Measurements from ENCODE around the gene SH2D4B. TPM values are rescaled to one million over a fixed set of nuclear protein-coding genes. Genes with fewer than 3 reads are reported as not detected.

SH2D4B gene
- total RNA-seq, 2 donors from 2014 or later: 0.13 TPM; not detected in 1

DNA sequence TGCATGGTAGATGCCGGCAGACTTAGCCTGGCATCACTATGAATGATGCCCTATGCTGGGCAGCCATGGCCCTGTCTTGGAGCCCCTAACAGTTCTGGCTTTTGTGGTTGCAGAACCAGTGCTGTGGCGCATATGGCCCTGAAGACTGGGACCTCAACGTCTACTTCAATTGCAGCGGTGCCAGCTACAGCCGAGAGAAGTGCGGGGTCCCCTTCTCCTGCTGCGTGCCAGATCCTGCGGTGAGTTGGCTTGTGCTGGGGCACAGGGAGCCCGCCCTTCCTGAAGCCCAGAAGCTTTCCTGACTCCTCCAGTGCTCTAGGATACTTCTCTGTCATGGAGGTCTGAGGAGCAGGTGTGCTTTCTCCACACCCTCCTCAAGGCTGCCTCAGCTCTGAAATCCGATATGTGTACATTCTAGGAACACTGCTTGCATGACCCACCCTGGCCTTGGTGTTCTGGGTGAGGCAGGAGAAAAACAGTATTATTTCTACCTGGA lies 25.6 kb upstream of the SH2D4B start:
- no peak overlapping the region for H3K27ac Mint-ChIP-seq
- 96 to 98% methylated on average over 9 to 10 of the region's 10 CpGs for WGBS, 2 experiments (ENCODE audit: insufficient coverage in 1 of 2, insufficient read length in 1 of 2)
- TF ChIP-seq, protein P1, sequence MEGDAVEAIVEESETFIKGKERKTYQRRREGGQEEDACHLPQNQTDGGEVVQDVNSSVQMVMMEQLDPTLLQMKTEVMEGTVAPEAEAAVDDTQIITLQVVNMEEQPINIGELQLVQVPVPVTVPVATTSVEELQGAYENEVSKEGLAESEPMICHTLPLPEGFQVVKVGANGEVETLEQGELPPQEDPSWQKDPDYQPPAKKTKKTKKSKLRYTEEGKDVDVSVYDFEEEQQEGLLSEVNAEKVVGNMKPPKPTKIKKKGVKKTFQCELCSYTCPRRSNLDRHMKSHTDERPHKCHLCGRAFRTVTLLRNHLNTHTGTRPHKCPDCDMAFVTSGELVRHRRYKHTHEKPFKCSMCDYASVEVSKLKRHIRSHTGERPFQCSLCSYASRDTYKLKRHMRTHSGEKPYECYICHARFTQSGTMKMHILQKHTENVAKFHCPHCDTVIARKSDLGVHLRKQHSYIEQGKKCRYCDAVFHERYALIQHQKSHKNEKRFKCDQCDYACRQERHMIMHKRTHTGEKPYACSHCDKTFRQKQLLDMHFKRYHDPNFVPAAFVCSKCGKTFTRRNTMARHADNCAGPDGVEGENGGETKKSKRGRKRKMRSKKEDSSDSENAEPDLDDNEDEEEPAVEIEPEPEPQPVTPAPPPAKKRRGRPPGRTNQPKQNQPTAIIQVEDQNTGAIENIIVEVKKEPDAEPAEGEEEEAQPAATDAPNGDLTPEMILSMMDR (conservative IDR thresholded peaks at IDR 0.05): no peak

DNA sequence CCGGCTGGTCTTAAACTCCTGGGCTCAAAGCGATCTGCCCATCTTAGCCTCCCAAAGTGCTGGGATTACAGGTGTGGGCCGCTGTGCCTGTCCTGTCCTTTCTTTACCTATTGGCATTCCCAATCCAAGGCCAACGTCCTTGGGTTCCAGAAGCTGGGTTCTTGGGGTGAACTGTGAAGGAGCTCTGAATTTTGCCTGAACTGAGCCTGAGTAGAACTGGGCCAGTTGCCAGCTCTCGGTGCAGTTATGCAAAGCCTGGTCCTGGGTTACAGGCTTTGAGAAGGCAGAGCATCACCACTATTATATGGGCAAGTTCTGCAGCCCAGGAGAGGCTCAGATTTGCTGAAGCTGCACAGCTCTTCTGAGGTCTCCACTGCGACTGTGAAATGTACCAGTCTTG lies 24.6 kb upstream of the SH2D4B start:
- H3K4me3 ChIP-seq (ENCODE audit: low read length): no peak overlapping the region
- no peak for DNase-seq
- H3K36me3 ChIP-seq (ENCODE audit: control insufficient read depth, insufficient read depth, low read length): peaks cover 94% of the 10 kb centered on the region
- Mint-ChIP-seq H3K27me3 (ENCODE audit: insufficient read depth) (no peaks in the 10 kb centered on the region), H3K4me1 (peaks cover 4% of the 10 kb centered on the region), H3K27ac (no peak overlapping the region), H3K4me3 (no peak overlapping the region), H3K36me3 (ENCODE audit: low read depth) (peaks cover 79% of the 10 kb centered on the region), H3K9me3 (no peaks in the 10 kb centered on the region)
- no peak overlapping the region for H3K9ac ChIP-seq (ENCODE audit: extremely low read depth, low read length, poor library complexity, severe bottlenecking)
- H3K27me3 ChIP-seq (ENCODE audit: control insufficient read depth, insufficient read depth, low read length, poor library complexity, severe bottlenecking): no peaks in the 10 kb centered on the region
- TF ChIP-seq, protein P1 (conservative IDR thresholded peaks at IDR 0.05): no peak
- no peaks in the 10 kb centered on the region for H3K4me1 ChIP-seq (ENCODE audit: control insufficient read depth, insufficient read depth, low read length)
- WGBS, 2 experiments (ENCODE audit: insufficient coverage in 1 of 2, insufficient read length in 1 of 2): 91 to 96% methylated on average over 4 to 6 of the region's 6 CpGs
- no peak overlapping the region for H3K27ac ChIP-seq (ENCODE audit: low read depth, low read length)
- H3K9me3 ChIP-seq (ENCODE audit: control insufficient read depth, low read length): no peaks in the 10 kb centered on the region

More for the DNA sequence above, 25.6 kb upstream of the SH2D4B start:
- H3K27me3 ChIP-seq (ENCODE audit: control insufficient read depth, insufficient read depth, low read length, poor library complexity, severe bottlenecking): no peaks in the 10 kb centered on the region
- H3K36me3 Mint-ChIP-seq (ENCODE audit: low read depth): peaks cover 81% of the 10 kb centered on the region
- no peaks in the 10 kb centered on the region for H3K9me3 Mint-ChIP-seq
- H3K36me3 ChIP-seq (ENCODE audit: control insufficient read depth, insufficient read depth, low read length): peaks cover 92% of the 10 kb centered on the region
- no peak for DNase-seq
- H3K9me3 ChIP-seq (ENCODE audit: control insufficient read depth, low read length): no peaks in the 10 kb centered on the region
- H3K9ac ChIP-seq (ENCODE audit: extremely low read depth, low read length, poor library complexity, severe bottlenecking): no peak overlapping the region
- H3K4me3 Mint-ChIP-seq: no peak overlapping the region
- H3K27me3 Mint-ChIP-seq (ENCODE audit: insufficient read depth): no peaks in the 10 kb centered on the region
- peaks cover 6% of the 10 kb centered on the region for H3K4me1 Mint-ChIP-seq
- H3K4me3 ChIP-seq (ENCODE audit: low read length): no peak overlapping the region
- H3K4me1 ChIP-seq (ENCODE audit: control insufficient read depth, insufficient read depth, low read length): peaks cover 3% of the 10 kb centered on the region
- no peak overlapping the region for H3K27ac ChIP-seq (ENCODE audit: low read depth, low read length)

DNA sequence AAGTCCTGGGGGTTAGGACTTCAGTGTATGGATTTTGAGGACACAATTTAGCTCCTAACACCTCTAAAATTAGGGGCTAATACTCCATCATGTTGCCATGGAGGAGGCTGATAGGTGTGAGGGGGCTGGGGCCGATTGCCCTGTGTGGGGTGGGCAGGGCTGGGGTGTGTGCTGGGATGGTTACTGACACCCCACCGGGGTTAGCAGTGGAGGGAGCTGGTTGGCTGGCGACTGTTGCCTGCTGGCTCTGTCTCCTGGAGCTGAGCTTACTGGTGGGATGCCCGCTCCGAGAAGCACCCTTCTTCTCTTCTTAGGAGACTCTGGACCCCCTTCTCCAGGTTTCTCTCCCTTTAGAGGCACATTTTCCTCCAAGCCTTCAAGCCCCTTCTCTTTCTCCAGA lies 22.2 kb upstream of the SH2D4B start:
- no peak overlapping the region for H3K4me3 ChIP-seq (ENCODE audit: low read length)
- no peaks in the 10 kb centered on the region for H3K9me3 ChIP-seq (ENCODE audit: control insufficient read depth, low read length)
- peaks cover 6% of the 10 kb centered on the region for H3K4me1 Mint-ChIP-seq
- DNase-seq: no peak
- H3K27ac Mint-ChIP-seq: no peak overlapping the region
- peaks cover 75% of the 10 kb centered on the region for H3K36me3 Mint-ChIP-seq (ENCODE audit: low read depth)
- WGBS, 2 experiments (ENCODE audit: insufficient coverage in 1 of 2, insufficient read length in 1 of 2): 92 to 100% methylated on average over 2 to 5 of the region's 5 CpGs
- no peaks in the 10 kb centered on the region for H3K27me3 Mint-ChIP-seq (ENCODE audit: insufficient read depth)
- H3K27me3 ChIP-seq (ENCODE audit: control insufficient read depth, insufficient read depth, low read length, poor library complexity, severe bottlenecking): no peaks in the 10 kb centered on the region
- H3K9me3 Mint-ChIP-seq: no peaks in the 10 kb centered on the region
- H3K4me1 ChIP-seq (ENCODE audit: control insufficient read depth, insufficient read depth, low read length): no peaks in the 10 kb centered on the region
- no peak overlapping the region for H3K27ac ChIP-seq (ENCODE audit: low read depth, low read length)
- no peak overlapping the region for H3K4me3 Mint-ChIP-seq
- no peak overlapping the region for H3K9ac ChIP-seq (ENCODE audit: extremely low read depth, low read length, poor library complexity, severe bottlenecking)
- H3K36me3 ChIP-seq (ENCODE audit: control insufficient read depth, insufficient read depth, low read length): peaks cover 94% of the 10 kb centered on the region
- TF ChIP-seq, protein P1 (conservative IDR thresholded peaks at IDR 0.05): no peak

Data from endodermal cell (in vitro differentiated cells).